Measurements from ENCODE around the gene POP4.

GRCh38 chr19:29630655-29631054 lies 24.6 kb downstream of the POP4 start:
- TF ChIP-seq, protein P1, sequence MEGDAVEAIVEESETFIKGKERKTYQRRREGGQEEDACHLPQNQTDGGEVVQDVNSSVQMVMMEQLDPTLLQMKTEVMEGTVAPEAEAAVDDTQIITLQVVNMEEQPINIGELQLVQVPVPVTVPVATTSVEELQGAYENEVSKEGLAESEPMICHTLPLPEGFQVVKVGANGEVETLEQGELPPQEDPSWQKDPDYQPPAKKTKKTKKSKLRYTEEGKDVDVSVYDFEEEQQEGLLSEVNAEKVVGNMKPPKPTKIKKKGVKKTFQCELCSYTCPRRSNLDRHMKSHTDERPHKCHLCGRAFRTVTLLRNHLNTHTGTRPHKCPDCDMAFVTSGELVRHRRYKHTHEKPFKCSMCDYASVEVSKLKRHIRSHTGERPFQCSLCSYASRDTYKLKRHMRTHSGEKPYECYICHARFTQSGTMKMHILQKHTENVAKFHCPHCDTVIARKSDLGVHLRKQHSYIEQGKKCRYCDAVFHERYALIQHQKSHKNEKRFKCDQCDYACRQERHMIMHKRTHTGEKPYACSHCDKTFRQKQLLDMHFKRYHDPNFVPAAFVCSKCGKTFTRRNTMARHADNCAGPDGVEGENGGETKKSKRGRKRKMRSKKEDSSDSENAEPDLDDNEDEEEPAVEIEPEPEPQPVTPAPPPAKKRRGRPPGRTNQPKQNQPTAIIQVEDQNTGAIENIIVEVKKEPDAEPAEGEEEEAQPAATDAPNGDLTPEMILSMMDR (IDR thresholded peaks at IDR 0.05; ENCODE audit: low read length), result no peak
- TF ChIP-seq EZH2 (optimal IDR thresholded peaks at IDR 0.05; ENCODE audit: low read depth, low read length), result no peak

Data from MM.1S (cell line).